ENCODE results near the gene ATOSB.

- no peak for TF ChIP-seq POLR2A (IDR thresholded peaks at IDR 0.05; ENCODE audit: low read depth, low read length)
- no peak for TF ChIP-seq POLR2AphosphoS5 (IDR thresholded peaks at IDR 0.05; ENCODE audit: low read depth, low read length)
- TF ChIP-seq TAF1 (IDR thresholded peaks at IDR 0.05; ENCODE audit: borderline replicate concordance, low read depth, low read length) = no peak
Observed at GRCh38 chr9:35108946-35109575, 6.6 kb downstream of the ATOSB start.
